ENCODE measurements around the gene KCNQ5.
"Not testable (repeated sequence)": the region's sequence is repeated elsewhere in the genome, so short reads cannot be mapped to it uniquely, and the experiment has no call there.

The KCNQ5 gene

DNA sequence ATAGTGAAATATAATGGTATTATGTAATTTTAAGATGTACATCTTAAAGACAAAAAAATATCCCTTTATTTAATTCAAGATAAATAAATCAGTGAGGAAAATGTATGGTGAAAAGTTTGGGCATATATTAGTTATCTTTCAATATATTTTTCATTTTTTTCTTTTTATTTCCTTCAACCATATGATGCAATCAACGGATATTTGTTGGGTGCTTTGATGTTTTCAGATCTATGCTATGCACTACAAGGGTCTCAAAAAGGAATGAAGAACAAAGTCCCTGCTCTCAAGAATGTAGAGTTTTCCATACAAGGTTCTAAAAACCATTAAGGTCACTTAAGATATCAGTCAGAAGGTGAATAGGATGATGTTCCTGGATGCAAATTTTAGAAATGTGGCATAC is 345.5 kb downstream of the KCNQ5 start:
- no peak for DNase-seq

DNA sequence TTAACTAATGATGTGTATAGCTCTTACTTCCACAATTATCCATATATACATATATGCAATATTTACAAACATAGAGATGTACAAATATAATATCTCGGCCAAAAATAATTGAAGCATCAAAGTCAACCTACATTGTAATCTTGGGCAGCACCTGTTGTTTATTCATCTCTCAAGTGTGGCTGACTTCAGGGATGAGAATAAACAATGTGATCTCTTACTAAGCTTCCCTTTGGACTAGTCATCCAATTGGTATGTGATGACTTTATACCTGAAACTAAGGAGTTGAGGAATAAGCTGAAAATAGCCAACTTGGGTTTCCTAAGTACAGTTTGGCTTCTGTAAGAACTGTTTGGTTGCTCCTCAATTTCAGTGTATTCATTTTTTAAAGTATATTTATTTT is 346.8 kb downstream of the KCNQ5 start:
- no peak for DNase-seq

DNA sequence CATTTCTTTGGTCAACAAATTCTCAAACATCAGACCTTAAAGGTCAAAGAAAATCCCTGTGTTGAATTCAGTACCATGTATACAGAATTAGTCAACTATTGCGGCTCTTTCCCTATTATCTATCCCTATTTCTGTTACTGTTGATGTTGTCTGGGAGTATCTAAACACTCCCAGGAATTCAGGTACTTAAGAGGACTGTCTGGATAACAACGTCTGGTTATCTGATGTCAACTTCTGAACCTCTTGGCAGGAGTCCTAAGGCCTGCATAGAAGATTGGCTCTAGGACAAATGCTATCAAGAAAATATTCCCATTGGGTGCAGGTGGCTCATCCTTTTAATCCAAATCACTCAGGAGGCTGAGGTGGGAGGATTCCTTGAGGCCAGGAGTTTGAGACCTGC is 347.8 kb downstream of the KCNQ5 start:
- no peak for DNase-seq

DNA sequence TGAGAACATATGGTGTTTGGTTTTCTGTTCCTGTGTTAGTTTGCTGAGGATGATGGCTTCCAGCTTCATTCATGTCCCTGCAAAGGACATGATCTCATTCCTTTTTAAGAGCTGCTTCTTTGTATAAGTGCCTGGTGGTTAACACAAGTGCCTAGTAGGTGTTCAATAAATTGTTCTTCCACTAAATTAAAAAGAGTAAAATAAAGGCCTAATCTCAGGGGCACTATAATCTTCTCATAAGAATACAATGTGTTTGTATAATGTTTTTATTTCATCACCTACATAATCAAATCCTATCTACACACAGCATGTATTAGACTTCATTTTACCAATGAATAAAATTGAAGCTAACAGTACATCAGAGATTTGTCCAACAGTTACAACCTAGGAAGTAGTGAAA is 350.7 kb downstream of the KCNQ5 start:
- no peak for DNase-seq

DNA sequence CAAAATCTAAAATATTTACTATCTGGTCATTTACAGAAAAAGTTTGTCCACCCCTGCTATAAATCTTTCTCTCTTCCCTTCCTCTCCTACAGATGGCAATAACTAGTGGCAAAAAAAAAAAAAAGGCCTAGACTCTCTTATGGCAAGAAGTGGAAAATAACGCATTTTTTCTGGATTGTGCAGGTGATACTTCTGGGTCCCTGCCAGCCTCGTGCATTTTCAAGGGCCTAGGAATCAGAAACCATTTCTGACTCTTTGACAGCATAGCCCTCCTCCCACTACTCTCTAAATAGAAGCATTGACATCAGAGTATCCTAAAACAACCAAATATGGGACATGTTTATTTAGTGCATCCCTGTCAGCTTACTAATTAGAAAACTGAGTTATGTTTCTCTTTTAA is 352.4 kb downstream of the KCNQ5 start:
- DNase-seq, result peak; percentile 60

DNA sequence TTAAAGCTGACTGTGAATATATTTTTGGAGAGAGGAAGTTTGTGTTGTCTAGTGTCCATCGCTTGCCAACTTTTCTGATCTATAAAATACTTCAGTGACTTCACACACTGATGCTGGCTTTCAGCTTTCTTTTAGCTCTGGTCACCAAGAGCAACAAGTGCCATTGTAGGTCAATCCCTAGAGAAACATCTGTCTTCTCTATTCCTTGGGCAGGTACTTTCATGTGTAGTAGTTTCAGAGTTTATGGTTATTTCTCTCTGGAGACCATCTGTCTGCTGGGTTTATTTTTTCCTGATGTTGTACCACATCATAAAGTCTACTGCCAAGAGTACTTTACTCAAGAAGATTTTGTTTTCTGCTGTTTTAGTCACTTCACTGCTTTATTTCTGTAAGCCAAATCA is 353.5 kb downstream of the KCNQ5 start:
- no peak for DNase-seq

DNA sequence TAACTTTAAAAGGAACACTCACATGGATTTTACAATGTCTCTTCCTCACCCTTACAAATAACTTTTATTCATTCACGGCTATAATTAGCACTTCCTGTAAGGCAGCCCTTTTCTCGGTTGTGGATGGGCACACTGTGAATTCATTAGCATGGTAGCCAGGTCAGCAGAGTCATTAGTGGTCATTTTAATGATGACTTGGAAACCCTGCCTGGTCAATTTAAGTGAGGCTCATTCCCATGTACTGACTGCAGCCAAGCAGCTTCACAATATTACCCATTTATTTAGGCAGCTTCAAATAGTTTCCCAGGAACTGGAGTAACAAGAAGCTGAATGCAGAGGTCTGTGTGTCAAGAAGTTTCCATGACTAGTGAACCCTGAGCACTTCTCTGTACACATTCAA is 354.6 kb downstream of the KCNQ5 start:
- DNase-seq, result no peak

DNA sequence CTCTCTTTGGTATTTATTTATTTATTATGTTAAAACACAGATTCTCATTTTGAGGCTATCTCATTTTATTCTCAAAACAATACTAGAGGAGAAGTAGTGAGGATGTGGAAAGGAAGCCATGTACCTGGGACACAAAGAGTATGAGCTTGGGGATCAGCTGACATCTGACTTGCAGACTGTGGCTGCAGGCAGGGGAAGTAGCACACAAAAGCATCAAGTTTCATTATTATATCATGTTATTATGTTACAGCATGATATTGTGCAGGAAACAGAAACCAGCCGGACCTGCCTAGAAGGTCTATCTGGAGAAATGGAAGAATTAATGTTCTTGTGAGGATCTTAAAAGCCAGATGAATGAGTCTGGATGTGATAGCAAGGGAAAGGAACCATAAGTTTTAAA is 355.2 kb downstream of the KCNQ5 start:
- no peak for DNase-seq

DNA sequence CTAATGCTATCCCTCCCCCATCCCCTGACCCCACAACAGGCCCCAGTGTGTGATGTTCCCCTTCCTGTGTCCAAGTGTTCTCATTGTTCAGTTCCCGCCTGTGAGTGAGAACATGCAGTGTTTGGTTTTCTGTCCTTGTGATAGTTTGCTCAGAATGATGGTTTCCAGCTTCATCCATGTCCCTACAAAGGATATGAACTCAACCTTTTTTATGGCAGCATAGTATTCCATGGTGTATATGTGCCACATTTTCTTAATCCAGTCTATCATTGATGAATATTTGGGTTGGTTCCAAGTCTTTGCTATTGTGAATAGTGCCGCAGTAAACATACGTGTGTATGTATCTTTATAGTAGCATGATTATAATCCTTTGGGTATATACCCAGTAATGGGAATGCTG is 356.9 kb downstream of the KCNQ5 start:
- DNase-seq, result not testable (repeated sequence)

DNA sequence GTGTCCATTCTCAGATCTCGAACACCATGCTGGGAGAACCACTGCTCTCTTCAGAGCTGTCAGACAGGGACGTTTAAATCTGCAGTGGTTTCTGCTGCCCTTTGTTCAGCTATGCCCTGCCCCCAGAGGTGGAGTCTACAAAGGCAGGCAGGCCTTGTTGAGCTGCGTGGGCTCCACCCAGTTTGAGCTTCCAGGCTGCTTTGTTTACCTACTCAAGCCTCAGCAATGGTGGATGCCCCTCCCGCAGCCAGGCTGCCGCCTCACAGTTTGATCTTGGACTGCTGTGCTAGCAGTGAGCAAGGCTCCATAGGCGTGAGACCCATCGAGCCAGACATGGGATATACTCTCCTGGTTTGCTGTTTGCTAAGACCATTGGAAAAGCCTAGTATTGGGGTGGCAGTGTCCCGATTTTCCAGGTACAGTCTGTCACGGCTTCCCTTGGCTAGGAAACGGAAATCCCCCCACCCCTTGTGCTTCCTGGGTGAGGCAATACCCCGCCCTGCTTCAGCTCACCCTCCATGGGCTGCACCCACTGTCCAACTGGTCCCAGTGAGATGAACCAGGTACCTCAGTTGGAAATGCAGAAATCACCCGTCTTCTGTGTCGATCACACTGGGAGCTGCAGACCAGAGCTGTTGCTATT is 362.4 kb downstream of the KCNQ5 start:
- DNase-seq, result not testable (repeated sequence)

DNA sequence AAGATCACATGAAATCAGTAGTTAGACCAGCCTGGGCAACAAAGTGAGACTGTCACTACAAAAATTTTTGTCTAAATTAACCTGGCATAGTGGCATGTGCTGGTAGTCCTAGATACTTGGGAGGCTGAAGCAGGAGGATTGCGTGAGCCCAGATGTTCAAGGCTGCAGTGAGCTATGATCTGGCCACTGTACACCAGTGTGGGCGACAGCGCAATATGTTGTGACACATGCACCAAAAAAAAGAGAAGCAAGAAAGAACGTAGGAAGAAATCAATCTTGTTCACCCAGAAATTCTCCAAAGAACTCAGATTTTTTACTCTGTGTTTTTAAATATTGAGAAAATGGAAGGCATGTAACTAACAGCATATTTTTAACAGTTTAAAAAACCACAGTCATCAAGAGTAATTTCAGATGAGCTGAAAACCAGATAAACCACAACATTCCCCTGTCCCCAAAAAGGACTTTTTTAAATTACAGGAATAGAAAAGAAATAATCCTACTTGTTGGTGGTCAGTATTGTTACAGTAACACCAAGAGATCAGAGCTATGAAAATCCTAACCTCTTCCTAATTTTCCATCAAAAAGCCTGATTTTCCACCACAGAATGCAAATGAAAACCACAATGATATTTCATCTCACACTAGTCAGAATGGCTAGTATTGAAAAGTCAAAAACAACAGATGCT is 363.3 kb downstream of the KCNQ5 start:
- no peak for DNase-seq

DNA sequence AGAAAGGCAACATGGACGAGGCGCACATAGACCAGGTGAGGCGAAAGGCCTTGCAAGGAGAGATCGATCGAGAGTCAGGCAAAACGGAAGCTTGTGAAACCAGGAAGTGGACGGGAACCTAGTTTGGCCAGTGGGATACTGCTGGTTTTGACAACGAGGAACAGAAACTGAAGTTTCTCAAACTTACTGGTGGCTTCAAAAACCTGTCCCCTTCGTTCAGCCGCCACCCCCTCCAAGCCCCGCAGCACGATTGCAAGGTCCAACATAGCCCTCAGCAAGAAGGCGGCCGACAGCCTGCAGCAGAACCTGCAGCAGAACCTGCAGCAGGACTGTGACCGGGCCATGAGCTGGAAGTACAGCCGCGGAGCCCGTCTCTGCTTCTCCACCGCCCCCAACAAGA is 365.4 kb downstream of the KCNQ5 start:
- DNase-seq, result no peak

DNA sequence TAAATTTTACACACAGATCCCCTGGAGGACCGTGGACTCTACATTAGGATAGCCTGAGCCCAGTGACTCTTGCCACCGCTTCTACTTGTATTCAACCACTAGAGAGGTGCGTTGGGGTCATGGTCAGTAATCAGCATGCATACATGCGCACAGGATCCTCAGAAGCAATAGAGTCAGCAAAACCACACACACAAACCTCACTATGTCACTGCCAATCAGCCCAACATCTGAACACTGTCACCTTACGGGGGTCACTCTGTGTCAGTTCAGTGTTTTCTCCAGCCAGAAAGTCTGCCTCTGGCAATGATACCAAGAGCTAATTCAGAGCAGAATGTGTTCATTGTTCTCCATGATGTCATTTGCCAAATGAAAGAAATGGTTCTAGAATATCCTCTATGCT is 378.1 kb downstream of the KCNQ5 start:
- DNase-seq, result no peak

DNA sequence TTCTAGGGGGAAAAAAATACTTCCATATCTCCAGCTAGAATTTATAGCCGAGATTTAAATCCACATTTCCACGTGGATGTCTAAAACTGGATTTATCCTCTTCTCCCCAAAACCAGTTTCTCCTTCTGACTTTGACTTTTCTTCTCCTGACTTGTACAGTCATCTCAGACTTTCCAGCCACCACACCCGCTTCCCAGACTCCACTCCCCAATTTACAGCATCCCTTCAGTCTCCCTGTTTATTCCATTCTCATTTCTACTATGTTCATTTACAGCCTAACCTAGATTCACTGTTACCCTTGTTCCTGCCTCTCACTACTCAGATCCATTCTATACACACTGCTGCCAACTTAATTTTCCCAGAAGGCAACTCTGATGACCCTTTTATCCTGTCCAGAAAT is 378.6 kb downstream of the KCNQ5 start:
- no peak for DNase-seq

DNA sequence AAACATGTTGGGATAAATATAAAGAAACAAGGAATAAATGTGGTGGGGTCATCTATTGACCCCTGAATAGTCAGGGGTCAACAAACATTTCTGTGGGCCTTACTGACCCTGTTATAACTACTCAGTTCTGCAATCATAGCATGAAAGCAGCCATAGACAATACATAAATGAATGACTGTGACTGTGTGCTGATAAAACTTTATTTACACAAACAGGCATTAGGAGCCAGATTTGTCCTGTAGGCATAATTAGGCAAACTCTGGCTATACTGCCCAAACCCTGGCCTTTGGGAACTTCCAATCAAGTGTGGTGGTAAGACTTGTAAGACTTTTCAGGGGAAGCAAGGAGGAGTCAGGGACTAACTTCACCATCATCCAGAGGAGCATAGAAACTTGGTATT is 380.7 kb downstream of the KCNQ5 start:
- DNase-seq, result no peak

DNA sequence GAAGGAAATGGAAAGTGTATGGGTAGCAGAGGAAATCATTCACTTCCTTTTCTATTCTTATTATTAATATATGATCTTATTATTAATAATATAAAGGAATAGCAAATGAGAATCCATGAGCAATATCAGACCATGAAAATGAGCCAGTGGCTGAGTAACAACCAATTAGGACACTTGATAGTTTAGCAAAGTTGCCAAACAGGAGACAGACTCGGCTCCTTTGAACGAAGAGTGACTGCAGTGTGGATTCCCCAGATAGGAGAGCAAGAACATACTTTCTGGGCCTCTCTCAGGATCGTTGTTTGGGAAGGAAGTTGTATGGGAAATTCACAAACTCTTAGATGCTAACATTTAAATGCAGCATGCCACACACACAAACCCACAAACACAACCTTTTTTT is 381.4 kb downstream of the KCNQ5 start:
- DNase-seq, result no peak

DNA sequence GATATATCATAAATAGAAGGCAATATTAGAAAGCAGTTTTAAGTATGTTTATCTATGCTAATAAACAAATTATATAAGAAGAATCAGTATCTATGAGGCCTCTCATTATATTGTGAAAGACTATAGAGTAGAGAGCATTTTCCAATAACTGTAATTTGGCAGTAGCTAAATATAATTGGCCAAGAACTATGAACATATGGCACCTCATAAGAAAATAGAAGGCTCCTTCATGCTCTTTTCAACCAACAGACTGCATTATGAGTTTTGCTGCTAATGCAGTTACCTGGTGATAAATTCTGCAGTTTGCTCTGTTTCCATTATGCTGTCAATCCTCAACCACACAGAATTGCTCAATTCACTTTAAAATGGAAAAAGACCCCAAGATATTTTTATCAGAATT is 382.4 kb downstream of the KCNQ5 start:
- no peak for DNase-seq

DNA sequence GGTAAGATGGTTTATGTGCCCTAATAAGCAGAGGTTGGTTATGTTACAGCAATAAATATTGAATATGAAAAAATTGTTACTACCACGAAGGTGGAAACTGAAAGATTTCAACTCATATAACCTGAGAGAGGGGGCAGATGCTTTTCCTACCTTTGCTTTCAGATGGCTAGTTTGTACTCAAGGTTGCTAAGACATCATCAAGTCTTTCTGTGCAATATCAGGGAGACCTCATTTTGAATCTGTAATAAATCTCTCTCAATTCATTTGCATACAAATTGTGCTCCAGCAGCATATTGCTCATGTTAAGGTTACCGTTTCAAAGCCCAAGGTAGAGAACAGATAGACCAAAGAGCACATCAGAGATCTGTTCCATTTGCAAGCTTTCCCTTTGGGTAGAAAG is 383.0 kb downstream of the KCNQ5 start:
- no peak for DNase-seq

DNA sequence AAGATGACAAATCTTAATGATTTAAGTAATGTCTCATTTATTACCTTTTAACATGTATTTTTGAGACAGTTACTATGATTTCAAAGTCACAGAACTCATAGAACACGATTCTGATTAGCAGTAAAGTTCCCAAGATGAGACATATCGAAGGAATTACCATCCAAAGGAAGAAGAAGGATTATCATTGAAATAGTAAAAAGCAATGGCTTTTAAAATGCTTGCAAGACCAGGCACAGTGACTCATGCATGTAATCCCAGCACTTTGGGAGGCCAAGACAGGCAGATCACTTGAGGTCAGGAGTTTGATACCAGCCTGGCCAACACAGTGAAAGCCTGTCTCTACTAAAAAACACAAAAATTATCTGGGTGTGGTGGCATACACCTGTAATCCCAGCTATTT is 384.3 kb downstream of the KCNQ5 start:
- DNase-seq, result no peak

DNA sequence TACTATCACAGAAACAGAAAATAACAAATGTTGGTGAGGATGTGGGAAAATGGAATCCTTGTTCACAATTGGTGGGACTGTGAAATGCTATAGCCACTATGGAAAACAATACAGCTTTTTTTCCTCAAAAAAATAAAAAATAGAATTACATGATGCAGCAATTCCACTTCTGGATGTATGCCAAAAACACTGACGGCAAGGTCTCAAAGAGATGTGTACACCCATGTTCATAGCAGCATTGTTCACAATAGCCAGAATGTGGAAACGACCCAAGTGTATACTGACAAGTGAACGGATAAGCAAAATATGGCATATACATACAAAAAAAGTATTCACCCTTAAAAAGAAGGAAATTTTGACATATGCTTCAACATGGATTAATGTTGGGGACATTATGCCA is 390.1 kb downstream of the KCNQ5 start:
- DNase-seq, result peak; percentile 19

DNA sequence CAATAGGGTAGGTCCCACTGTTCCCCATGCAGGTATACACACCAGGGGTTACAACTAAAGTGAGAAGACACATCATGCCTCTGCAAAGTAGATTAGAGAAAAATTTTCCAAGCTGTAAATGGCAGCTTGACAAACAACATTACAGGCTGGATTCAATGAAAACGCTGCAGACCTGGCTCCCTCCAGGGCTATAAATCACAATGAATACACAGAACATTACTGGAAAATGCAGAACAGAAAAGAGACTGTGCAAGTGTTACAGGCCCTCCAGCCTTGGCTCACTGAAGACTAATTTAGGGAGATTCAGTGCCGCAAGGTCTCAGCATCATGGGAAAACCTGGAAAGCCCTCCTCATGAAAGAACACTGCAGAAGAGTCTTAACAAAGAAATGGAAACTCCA is 395.6 kb downstream of the KCNQ5 start:
- DNase-seq, result no peak

DNA sequence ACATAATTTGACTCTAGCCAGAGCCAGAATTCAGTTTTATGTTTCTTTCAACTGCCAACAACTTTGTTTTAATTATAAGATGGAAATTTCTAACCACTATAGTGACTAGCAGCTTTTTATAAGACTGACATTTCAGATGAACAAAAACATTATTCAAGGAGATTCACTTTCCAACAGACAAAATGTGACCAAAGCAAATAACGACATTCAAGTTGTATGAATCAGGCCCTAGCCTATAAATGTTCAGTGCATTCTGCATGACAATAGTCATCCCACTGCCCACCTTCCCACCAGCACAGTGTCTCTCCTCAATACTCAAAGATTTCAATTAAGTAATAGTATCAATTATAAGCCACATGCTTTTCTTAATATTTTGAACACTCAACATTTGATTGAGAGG is 402.7 kb downstream of the KCNQ5 start:
- DNase-seq, result no peak

DNA sequence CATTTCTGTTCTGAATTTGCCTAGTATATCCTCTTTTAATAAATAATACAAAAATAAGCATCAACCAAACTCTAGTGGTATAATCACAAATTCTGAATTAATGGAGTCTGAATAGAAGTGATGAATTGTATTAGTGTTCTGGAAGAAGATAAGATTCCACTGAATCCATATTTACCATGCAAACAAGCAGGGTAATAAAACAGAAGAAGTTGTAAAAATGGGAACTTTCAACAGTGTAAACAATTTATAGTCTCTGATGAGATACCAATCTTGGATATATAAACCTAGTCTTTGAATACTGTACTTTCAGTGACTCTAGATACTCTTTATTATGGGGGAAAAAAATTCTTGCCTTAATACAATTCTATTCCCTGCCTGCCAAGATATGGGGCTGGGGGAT is 405.8 kb downstream of the KCNQ5 start:
- DNase-seq, result no peak

DNA sequence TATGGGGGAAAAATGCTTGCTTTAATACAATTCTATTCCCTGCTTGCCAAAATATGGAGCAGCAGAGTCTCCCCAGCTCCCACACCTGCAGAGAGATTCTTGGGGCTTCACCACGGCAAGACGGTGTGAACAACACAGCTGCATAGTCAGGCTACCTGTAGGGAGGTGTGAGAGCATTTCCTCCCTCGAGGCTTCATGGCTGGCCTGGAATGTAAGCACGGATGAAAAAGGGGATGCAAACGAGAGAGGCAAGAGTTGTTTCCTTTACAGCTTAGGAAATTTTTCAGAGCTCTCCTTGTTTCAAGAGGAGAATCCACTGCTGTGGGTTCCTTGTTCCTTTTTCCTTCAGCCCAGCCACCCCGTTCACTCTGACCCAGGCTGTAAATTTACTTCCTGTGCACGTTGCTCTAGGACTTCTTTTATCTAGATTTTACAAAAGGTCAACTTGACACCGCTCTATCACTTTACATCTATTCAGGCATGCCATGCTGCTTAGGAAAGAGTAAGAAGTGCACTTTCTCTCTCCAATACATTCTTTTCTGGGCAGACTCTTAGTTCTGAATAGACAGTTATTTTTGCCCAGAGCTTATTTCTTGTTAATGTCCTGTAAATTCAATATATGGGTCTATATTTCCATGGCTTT is 406.4 kb downstream of the KCNQ5 start:
- no peak for DNase-seq

Data from COR-L47 (cell line).